Measurements from ENCODE around the gene NUP93. TPM values are rescaled to one million over a fixed set of nuclear protein-coding genes. Genes with fewer than 3 reads are reported as not detected.

The NUP93 gene
- total RNA-seq, 1 experiment from 2014 or later, result 165 TPM

GRCh38 chr16:56877486-56878182 lies 147.7 kb downstream of the NUP93 start:
- Histone ChIP-seq H3K9ac (ENCODE audit: extremely low read depth, insufficient read length, low read length) (no peak overlapping the region), H3K79me2 (ENCODE audit: insufficient read depth, low read length) (no peaks in the 10 kb centered on the region), H3K23me2 (ENCODE audit: insufficient read length, low read depth, low read length, poor library complexity, severe bottlenecking) (no peaks in the 10 kb centered on the region), H4K5ac (ENCODE audit: insufficient read length, low read depth, low read length) (no peak overlapping the region), H2BK12ac (ENCODE audit: insufficient read length, low read depth, low read length) (no peak overlapping the region), H2AK5ac (ENCODE audit: insufficient read length, low read length) (no peak overlapping the region), H3K4me2 (ENCODE audit: insufficient read depth, insufficient read length, low read length) (no peak overlapping the region), H4K91ac (ENCODE audit: insufficient read length, low read depth, low read length) (no peak overlapping the region), H2BK20ac (ENCODE audit: low read depth, low read length, poor library complexity, severe bottlenecking) (no peak overlapping the region), H2BK120ac (ENCODE audit: low read depth, low read length, poor library complexity, severe bottlenecking) (no peak overlapping the region), H3K14ac (ENCODE audit: insufficient read depth, low read length) (no peak overlapping the region), H4K8ac (replicated peaks; ENCODE audit: insufficient read length, low read depth, low read length) (no peak overlapping the region), H2AFZ (ENCODE audit: low read length) (no peak overlapping the region), H3K56ac (ENCODE audit: insufficient read length, low read depth, low read length) (no peak overlapping the region), H3K27me3 (ENCODE audit: insufficient read depth, low read length) (no peaks in the 10 kb centered on the region), H3K4ac (ENCODE audit: low read depth, low read length) (no peak overlapping the region), H3K18ac (ENCODE audit: insufficient read length, low read depth, low read length) (no peak overlapping the region), H3K9me3 (ENCODE audit: control insufficient read depth, low read depth, low read length) (no peaks in the 10 kb centered on the region), H3K4me1 (ENCODE audit: insufficient read depth, low read length) (no peaks in the 10 kb centered on the region), H3T11ph (ENCODE audit: low read length) (no peak overlapping the region), H3K79me1 (ENCODE audit: insufficient read depth, low read depth, low read length, poor library complexity, severe bottlenecking) (no peaks in the 10 kb centered on the region), H2BK5ac (ENCODE audit: insufficient read length, low read length) (no peak overlapping the region), H2BK15ac (ENCODE audit: low read depth, low read length) (no peak overlapping the region), H3K23ac (ENCODE audit: insufficient read length, low read depth, low read length) (no peak overlapping the region), H3K27ac (ENCODE audit: insufficient read length, low read depth, low read length) (no peak overlapping the region), H4K20me1 (ENCODE audit: control insufficient read depth, insufficient read depth, insufficient read length) (no peaks in the 10 kb centered on the region)
- no peaks in the 10 kb centered on the region for H3K4me1 Mint-ChIP-seq
- DNase-seq, result no peak
- no peaks in the 10 kb centered on the region for H3K9me3 Mint-ChIP-seq
- no peaks in the 10 kb centered on the region for H3K36me3 Mint-ChIP-seq (ENCODE audit: insufficient read depth in 1 of 3, low read depth in 3 of 3)
- H3K27me3 Mint-ChIP-seq (ENCODE audit: low read depth), result no peaks in the 10 kb centered on the region; the same call in 1 of the 2 replicates
- no peak for TF ChIP-seq CTCF (conservative IDR thresholded peaks at IDR 0.05)
- no peak overlapping the region for H3K27ac Mint-ChIP-seq
- WGBS (ENCODE audit: extremely low coverage, insufficient read length, low lambda C conversion rate), result no CpG with 5 or more reads among the region's 13 CpGs
- H3K4me3 Mint-ChIP-seq, result no peak overlapping the region

All from H9 (cell line).